Prostate gland (tissue), 2 donors: ENCODE data around the gene DOCK4.

Experiments
- POLR2A ChIP-seq: fragments of 450-650 bp; IDR thresholded peaks from one replicate; pipeline ENCODE4 v1.6.1; 2016; ENCODE audit warnings: antibody characterized with exemption, mild to moderate bottlenecking
- POLR2AphosphoS5 ChIP-seq: sonication (generic); formaldehyde crosslinking; IDR thresholded peaks from one replicate; pipeline ENCODE4 v1.6.1; 2017; ENCODE audit warnings: antibody characterized with exemption
- TF ChIP-seq, protein P1 (sequence below), 4 experiments: fragments of 200-600 bp in 2 of 4; fragments of 450-650 bp in 2 of 4; sonication (generic) in 2 of 4; IDR thresholded peaks; 1 replicate in 3 of 4; 2 replicates in 1 of 4; pipeline ENCODE4 v1.5.1; 2016 to 2019; ENCODE audit warnings: antibody characterized with exemption in 4 of 4, mild to moderate bottlenecking in 2 of 4, moderate library complexity in 2 of 4

DNA sequence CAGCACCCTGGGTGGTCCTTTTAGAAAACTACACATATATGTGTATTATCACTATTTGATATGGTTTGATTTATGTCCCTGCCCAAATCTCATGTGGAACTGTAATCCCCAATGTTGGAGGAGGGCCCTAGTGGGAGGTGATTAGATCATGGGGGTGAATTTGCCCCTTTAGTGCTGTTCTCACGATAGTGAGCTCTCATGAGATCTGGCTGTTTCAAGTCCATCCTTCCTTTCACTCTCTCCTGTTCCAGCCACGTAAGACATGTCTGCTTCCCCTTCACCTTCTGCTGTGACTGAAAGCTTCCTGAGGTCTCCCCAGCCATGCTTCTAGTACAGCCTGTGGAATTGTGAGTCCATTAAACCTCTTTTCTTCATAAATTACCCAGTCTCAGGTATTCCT lies 37.3 kb downstream of the DOCK4 start:
- no peak for TF ChIP-seq POLR2AphosphoS5
- TF ChIP-seq, protein P1, sequence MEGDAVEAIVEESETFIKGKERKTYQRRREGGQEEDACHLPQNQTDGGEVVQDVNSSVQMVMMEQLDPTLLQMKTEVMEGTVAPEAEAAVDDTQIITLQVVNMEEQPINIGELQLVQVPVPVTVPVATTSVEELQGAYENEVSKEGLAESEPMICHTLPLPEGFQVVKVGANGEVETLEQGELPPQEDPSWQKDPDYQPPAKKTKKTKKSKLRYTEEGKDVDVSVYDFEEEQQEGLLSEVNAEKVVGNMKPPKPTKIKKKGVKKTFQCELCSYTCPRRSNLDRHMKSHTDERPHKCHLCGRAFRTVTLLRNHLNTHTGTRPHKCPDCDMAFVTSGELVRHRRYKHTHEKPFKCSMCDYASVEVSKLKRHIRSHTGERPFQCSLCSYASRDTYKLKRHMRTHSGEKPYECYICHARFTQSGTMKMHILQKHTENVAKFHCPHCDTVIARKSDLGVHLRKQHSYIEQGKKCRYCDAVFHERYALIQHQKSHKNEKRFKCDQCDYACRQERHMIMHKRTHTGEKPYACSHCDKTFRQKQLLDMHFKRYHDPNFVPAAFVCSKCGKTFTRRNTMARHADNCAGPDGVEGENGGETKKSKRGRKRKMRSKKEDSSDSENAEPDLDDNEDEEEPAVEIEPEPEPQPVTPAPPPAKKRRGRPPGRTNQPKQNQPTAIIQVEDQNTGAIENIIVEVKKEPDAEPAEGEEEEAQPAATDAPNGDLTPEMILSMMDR (IDR thresholded peaks at IDR 0.05), result no peak
- no peak for TF ChIP-seq POLR2A
